ENCODE results near the gene TRIM34. TPM values are rescaled to one million over a fixed set of nuclear protein-coding genes. Genes with fewer than 3 reads are reported as not detected.
"Not testable (repeated sequence)": the region's sequence is repeated elsewhere in the genome, so short reads cannot be mapped to it uniquely, and the experiment has no call there.

The TRIM34 gene
- total and polyA plus RNA-seq, 2 of the 8 experiments (the other 6 are each of a cell fraction or from before 2014, with no cell fraction given) = 0.76 to 5.8 TPM

- H3K9me3 ChIP-seq (ENCODE audit: insufficient read depth in 2 of 2, low read depth in 1 of 2, low read length in 1 of 2) = no peaks in the 10 kb centered on the region
- H4K20me1 ChIP-seq (replicated peaks in 1 of 2; ENCODE audit: control insufficient read depth in 1 of 2, insufficient read depth in 2 of 2, low read length in 2 of 2) = no peaks in the 10 kb centered on the region
- no peaks in the 10 kb centered on the region for H3K79me1 ChIP-seq (ENCODE audit: low read depth, low read length)
- H2BK20ac ChIP-seq (ENCODE audit: low read length) = no peak overlapping the region
- no peak overlapping the region for H3K18ac ChIP-seq (ENCODE audit: extremely low read depth, low read length)
- H3K4ac ChIP-seq (replicated peaks; ENCODE audit: insufficient read length, low read depth, low read length) = no peak overlapping the region
- H2AK5ac ChIP-seq (ENCODE audit: low read depth, low read length) = no peak overlapping the region
- no peak overlapping the region for H3K23ac ChIP-seq (ENCODE audit: insufficient read length)
- no peaks in the 10 kb centered on the region for H3K27me3 ChIP-seq (replicated peaks in 1 of 4; ENCODE audit: control insufficient read depth in 3 of 4, extremely low read depth in 1 of 4, insufficient read depth in 3 of 4, low read length in 3 of 4)
- H3K14ac ChIP-seq (ENCODE audit: insufficient read length) = no peak overlapping the region
- no peak overlapping the region for H3K56ac ChIP-seq (replicated peaks; ENCODE audit: insufficient read length, low read depth, low read length)
- H3K9ac ChIP-seq (replicated peaks in 1 of 4; ENCODE audit: extremely low read depth in 1 of 4, low read depth in 3 of 4, low read length in 3 of 4) = no peak overlapping the region
- no peak overlapping the region for H2BK12ac ChIP-seq (ENCODE audit: low read depth, low read length)
- H3K4me2 ChIP-seq (ENCODE audit: insufficient read depth in 1 of 2, low read depth in 2 of 2, low read length in 2 of 2) = no peak overlapping the region
- no peaks in the 10 kb centered on the region for H3K23me2 ChIP-seq (ENCODE audit: low read depth, low read length)
- ChIA-PET POLR2A (ENCODE audit: partially characterized antibody) (no interaction called here), CTCF (ENCODE audit: partially characterized antibody) (interaction anchor here (0.8 kb wide), 1 partner anchor 18 kb away, joined by 3 read pairs; no protein-coding TSS in a partner anchor)
- H2BK5ac ChIP-seq (ENCODE audit: low read depth, low read length) = no peak overlapping the region
- no peak overlapping the region for H2BK15ac ChIP-seq (ENCODE audit: low read length)
- H3K4me3 ChIP-seq (ENCODE audit: extremely low read depth in 1 of 4, insufficient read depth in 2 of 4, low read depth in 3 of 4, low read length in 4 of 4) = no peak overlapping the region
- no peaks in the 10 kb centered on the region for H3K4me1 ChIP-seq (replicated peaks in 1 of 4; ENCODE audit: control insufficient read depth in 3 of 4, insufficient read depth in 4 of 4, low read length in 3 of 4)
- no peak overlapping the region for H4K8ac ChIP-seq (ENCODE audit: extremely low read depth, insufficient read depth, low read length)
- H3K27ac ChIP-seq (ENCODE audit: low read depth, low read length) = no peak overlapping the region
- no peak overlapping the region for H2BK120ac ChIP-seq (replicated peaks; ENCODE audit: low read depth, low read length)
- WGBS, 2 experiments (ENCODE audit: extremely low coverage in 1 of 2, insufficient coverage in 1 of 2, insufficient read length in 1 of 2, insufficient replicate concordance in 2 of 2, low coverage in 1 of 2, low lambda C conversion rate in 2 of 2, missing lambda C conversion rate in 1 of 2) = 89% methylated on average over 4 of the region's 4 CpGs; no CpG with 5 or more reads in 1 of the 2 experiments
- TF ChIP-seq SP4 (IDR thresholded peaks at IDR 0.05; ENCODE audit: low read length) = no peak
- no peaks in the 10 kb centered on the region for H3K36me3 ChIP-seq (ENCODE audit: control insufficient read depth in 2 of 4, insufficient read depth in 4 of 4, low read length in 3 of 4)
- no peak for DNase-seq (ENCODE audit: low read depth in 1 of 2, low spot score in 2 of 2)
- no peak for FAIRE-seq
- no peaks in the 10 kb centered on the region for H3K79me2 ChIP-seq (ENCODE audit: control insufficient read depth in 1 of 2, insufficient read depth in 2 of 2, low read length in 2 of 2)
- no peak overlapping the region for H2AFZ ChIP-seq (ENCODE audit: low read length)
- no peak overlapping the region for H4K91ac ChIP-seq (replicated peaks; ENCODE audit: insufficient read length, low read length)
- no peak overlapping the region for H4K5ac ChIP-seq (ENCODE audit: insufficient read length, low read depth, low read length)
These were observed 43.8 kb upstream of the TRIM34 start for GRCh38 chr11:5581014-5581413.

GRCh38 chr11:5584458-5584857 lies 40.3 kb upstream of the TRIM34 start:
- H3K23ac ChIP-seq (ENCODE audit: insufficient read length); H3K27me3 ChIP-seq (replicated peaks in 1 of 4; ENCODE audit: control insufficient read depth in 3 of 4, extremely low read depth in 1 of 4, insufficient read depth in 3 of 4, low read length in 3 of 4); H2AK5ac ChIP-seq (ENCODE audit: low read depth, low read length); H3K23me2 ChIP-seq (ENCODE audit: low read depth, low read length); H3K9me3 ChIP-seq (ENCODE audit: insufficient read depth in 2 of 2, low read depth in 1 of 2, low read length in 1 of 2); H3K18ac ChIP-seq (ENCODE audit: extremely low read depth, low read length); H2BK120ac ChIP-seq (replicated peaks; ENCODE audit: low read depth, low read length); H3K4me3 ChIP-seq (ENCODE audit: extremely low read depth in 1 of 4, insufficient read depth in 2 of 4, low read depth in 3 of 4, low read length in 4 of 4); H3K9ac ChIP-seq (replicated peaks in 1 of 4; ENCODE audit: extremely low read depth in 1 of 4, low read depth in 3 of 4, low read length in 3 of 4); H3K79me2 ChIP-seq (ENCODE audit: control insufficient read depth in 1 of 2, insufficient read depth in 2 of 2, low read length in 2 of 2); H4K91ac ChIP-seq (replicated peaks; ENCODE audit: insufficient read length, low read length); H3K79me1 ChIP-seq (ENCODE audit: low read depth, low read length); H2BK5ac ChIP-seq (ENCODE audit: low read depth, low read length); H4K8ac ChIP-seq (ENCODE audit: extremely low read depth, insufficient read depth, low read length); H2BK15ac ChIP-seq (ENCODE audit: low read length); H3K27ac ChIP-seq (ENCODE audit: low read depth, low read length); POLR2A ChIA-PET (ENCODE audit: partially characterized antibody); H4K5ac ChIP-seq (ENCODE audit: insufficient read length, low read depth, low read length); H3K4ac ChIP-seq (replicated peaks; ENCODE audit: insufficient read length, low read depth, low read length); H2BK20ac ChIP-seq (ENCODE audit: low read length); H3K4me1 ChIP-seq (replicated peaks in 1 of 4; ENCODE audit: control insufficient read depth in 3 of 4, insufficient read depth in 4 of 4, low read length in 3 of 4); H3K56ac ChIP-seq (replicated peaks; ENCODE audit: insufficient read length, low read depth, low read length); CTCF ChIA-PET (ENCODE audit: partially characterized antibody); H3K36me3 ChIP-seq (ENCODE audit: control insufficient read depth in 2 of 4, insufficient read depth in 4 of 4, low read length in 3 of 4); H4K20me1 ChIP-seq (replicated peaks in 1 of 2; ENCODE audit: control insufficient read depth in 1 of 2, insufficient read depth in 2 of 2, low read length in 2 of 2); H2AFZ ChIP-seq (ENCODE audit: low read length); H2BK12ac ChIP-seq (ENCODE audit: low read depth, low read length); DNase-seq (ENCODE audit: low read depth in 1 of 2, low spot score in 2 of 2); FAIRE-seq; H3K14ac ChIP-seq (ENCODE audit: insufficient read length); H3K4me2 ChIP-seq (ENCODE audit: insufficient read depth in 1 of 2, low read depth in 2 of 2, low read length in 2 of 2): not testable (repeated sequence)
- 95% methylated on average over 5 of the region's 5 CpGs; no CpG with 5 or more reads in 1 of the 2 experiments for WGBS, 2 experiments (ENCODE audit: extremely low coverage in 1 of 2, insufficient coverage in 1 of 2, insufficient read length in 1 of 2, insufficient replicate concordance in 2 of 2, low coverage in 1 of 2, low lambda C conversion rate in 2 of 2, missing lambda C conversion rate in 1 of 2)
